Hematopoietic multipotent progenitor cell treated with erythropoietin and hydrocortisone succinate and interleukin-3 and kit ligand, for 15 days (in vitro differentiated cells): ENCODE data around the gene SZRD1.
"Not testable (repeated sequence)": the region's sequence is repeated elsewhere in the genome, so short reads cannot be mapped to it uniquely, and the experiment has no call there.

ENCODE experiments used
- DNase-seq: peaks from one replicate; pipeline ENCODE4 v3.0.0-alpha.2; 2015; ENCODE audit warnings: low spot score

The SZRD1 gene, protein sequence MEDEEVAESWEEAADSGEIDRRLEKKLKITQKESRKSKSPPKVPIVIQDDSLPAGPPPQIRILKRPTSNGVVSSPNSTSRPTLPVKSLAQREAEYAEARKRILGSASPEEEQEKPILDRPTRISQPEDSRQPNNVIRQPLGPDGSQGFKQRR

DNA sequence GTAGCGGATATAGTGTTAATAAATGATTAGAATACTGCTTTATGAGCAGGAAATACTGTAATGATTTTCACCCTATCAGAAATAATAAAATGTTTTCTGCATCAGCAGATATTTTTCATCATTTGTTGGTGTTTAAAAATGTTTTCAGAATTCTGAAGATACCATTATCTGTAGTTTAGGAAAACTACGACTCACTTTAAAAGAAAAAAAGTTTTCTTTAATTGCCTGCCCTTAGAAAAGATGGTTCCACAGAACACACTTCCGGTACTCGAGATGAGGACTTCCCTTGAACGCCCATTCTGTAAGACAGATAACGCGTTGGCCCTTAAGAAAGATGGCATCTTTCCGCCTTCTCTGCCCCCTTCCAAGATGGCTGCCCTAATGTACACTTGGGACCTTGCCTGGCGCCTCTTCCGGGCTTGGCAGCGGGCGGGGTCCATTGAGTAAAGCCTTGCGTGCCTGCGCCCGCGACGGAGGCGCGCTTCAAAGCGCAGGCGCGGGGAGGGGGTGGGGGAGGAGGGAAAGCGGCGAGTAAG is at the start of gene SZRD1:
Gene SZRD1 (plus strand): TSS at position 521 of the 536 bp plus-strand sequence. CDS start 16 bp downstream, outside the sequence.
- DNase-seq = peak; percentile 99

DNA sequence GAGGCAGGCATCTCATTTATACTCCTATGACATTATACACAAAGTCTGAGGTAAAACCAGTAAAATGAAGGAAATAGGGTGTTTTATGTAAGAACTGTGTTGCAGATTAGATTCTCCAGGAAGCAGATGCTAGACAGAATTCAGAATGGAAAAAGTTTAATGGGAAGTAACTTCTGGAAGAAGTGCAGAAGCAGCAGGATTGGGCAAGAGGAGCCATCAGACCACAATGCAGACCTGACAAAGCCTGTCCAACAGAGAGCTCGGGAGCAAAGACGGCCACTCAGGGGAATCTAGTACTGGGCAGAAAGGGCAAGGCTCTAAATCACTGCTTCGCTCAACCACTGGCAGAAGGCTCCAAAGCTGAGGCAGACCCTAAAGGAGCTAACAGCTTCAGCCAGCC is 48.5 kb upstream of the SZRD1 start:
- DNase-seq = no peak

DNA sequence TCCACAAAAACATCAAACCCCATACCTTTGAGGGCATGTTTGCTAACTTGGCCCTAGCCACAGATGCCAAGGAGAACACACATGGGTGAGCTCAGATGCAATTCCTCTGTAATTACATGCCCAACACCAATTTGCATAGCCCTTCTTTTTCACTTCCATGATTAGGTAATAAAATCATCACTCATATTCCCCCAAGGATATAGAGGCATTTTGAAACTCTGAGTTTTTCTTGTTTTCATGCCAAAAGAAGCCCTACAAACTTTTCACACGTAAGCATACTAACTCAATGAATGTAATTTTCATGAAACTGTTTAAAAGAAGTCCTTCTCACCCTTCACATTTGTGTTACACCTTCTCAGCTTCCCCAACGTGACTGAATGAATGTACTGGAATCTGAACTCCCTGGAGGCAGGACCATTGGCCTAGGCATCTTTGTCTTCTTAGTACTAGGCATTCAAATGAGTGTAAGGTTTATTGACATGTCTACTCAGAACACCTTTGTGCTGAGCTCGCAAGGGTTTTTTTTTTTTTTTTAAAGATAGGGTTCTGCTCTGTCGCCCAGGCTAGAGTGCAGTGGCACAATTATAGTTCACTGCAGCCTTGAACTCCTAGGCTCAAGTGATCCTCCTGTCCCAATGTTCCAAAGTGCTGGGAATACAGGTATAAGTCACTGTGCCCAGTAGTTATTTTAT is 45.7 kb upstream of the SZRD1 start:
- no peak for DNase-seq

DNA sequence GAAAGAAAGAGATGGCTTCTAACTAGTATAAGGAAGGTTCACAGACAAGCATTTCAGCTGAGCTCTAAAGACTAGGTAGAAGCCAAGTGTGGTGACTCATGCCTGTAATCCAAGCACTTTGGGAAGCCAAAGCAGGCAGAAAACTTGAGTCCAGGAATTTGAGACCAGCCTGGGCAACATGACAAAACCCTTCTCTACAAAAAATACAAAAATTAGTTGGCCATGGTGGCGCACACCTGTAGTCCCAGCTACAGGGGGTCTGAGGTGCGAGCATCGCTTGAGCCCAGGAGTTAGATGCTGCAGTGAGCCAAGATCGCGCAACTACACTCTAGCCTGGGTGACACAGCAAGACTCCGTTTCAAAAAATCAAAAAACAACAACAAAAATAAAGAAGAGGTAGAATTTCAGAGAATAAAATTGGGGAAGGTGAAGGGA is 42.6 kb upstream of the SZRD1 start:
- no peak for DNase-seq

DNA sequence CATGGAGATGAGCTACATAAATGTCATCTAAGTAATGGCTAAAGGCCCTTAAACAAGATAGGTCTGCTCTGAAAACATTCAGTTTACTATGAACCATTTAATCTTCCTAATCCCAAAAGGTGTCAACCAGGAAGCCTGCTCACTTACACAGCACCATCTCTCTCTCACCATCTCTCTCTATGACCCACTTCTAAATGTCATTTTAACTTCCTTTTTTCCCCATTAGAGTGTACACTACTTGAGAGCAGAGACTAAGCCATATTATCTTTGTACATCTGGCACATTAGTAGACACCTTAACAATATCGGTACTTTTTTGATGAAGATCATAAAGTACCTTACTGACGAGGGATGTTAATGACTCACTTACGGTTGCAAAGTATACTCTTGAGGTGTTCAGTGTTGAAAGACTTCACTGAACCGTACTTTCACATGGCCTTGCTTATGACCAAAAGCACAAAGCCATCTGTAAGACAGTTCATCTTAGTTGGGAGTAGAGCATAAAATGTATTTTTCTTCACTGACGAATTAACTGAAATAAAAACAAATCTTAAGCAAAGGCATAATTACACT is 40.1 kb upstream of the SZRD1 start:
- no peak for DNase-seq

DNA sequence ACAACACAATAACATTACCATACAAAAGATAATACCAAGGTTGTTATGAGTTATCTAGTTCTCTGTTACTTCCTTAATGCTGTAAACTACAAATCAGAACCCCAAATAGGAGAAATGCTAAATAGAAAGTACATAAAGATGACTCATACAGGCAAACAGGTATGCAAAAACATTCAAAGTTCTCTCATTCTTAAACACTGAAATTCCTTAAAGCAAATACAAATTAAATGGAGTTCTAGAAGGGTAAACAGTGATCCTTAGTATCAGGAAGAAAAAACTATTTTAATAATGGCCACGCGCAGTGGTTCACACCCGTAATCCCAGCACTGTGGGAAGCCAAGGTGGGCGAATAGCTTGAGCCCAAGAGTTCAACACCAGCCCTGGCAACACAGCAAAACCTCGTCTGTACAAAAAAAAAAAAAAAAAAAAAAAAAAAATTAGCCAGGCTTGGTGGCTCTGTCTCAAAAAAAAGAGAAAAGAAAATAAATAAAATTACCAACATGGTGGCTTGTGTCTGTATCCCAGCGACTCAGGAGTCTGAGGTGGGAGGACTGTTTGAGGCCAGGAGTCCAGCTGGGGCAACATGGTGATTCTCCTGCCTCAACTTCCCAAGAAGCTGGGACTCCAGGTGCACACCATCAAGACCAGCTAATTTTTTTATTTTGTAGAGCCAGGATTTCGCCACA is 32.2 kb upstream of the SZRD1 start:
- DNase-seq = no peak

DNA sequence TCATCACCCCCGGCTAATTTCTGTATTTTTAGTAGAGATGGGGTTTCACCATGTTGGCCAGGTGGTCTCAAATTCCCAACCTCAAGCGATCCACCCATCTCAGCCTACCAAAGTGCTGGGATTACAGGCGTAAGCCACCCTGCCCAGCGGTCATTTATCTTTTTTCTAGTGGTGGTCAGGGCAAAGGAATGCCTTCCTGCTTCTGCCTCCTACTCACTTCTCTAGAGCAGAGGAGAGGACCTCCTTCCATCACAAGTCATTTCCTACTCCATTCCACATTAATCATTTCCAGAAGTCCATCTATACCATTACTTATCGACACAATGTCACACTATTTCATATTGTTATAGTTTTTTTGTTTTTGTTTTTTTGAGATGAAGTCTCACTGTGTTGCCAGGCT is 28.1 kb upstream of the SZRD1 start:
- no peak for DNase-seq

DNA sequence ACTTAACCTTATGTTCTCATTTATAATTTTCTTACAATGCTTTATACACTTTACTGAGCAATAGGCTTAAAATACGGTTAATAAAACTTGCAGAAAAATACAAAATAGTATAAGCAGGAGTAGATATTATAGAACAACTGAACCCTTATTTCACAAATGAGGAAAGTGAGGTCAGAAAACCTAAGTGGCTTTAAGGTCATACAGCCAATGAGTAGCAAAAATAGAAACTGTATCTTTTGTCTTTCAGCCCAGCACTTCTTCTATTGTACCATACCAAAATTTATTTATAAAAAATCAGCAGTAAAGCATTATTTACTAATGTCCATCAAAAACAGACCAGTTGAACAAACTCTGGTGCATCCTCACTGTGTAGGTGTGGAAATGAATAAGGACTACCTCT is 26.4 kb upstream of the SZRD1 start:
- DNase-seq = no peak

DNA sequence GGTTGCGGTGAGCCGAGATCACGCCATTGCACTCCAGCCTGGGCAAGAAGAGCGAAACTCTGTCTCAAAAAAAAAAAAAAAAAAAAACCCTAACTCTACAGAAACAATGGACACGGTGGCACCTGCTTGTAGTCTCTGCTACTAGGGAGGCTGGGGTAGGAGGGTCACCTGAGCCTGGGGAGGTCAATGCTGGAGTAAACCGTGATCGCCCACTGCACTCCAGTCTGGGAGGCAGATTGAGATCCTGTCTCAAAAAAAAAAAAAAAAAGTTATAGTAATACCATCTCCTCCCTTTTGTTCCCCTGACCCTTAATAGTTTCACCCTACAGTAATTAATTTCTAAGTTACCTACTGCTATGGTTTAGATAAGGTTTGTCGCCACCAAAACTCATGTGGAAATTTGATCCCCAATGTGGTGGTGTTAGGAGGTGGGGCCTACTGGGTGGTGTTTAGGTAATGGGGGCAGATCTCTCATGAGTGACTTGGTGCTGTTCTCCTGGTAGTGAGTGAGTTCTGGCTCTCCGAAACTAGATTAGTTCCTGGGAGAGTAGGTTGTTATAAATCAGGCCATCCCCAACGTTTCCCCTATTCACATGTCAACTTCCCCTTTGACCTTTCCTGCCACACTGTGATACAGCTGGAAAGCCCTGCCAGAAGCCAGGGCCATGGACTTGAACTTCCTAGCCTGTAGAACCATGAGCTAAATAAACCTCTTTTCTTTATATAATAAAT is 24.5 kb upstream of the SZRD1 start:
- DNase-seq = no peak

DNA sequence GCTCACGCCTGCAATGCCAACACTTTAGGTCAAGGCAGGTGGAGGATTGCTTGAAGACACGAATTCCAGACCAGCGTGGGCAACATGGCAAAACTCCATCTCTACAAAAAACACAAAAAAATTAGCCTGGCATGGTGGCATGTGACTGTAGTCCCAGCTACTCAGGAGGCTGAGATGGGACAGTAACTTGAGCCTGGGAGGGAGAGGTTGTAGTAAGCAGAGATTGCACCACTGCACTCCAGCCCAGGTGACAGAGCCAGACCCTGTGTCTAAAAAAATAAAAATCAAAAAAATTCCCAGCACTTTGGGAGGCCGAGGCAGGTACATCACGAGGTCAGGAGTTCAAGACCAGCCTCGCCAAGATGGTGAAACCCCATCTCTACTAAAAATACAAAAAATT is 23.8 kb upstream of the SZRD1 start:
- DNase-seq = not testable (repeated sequence)

DNA sequence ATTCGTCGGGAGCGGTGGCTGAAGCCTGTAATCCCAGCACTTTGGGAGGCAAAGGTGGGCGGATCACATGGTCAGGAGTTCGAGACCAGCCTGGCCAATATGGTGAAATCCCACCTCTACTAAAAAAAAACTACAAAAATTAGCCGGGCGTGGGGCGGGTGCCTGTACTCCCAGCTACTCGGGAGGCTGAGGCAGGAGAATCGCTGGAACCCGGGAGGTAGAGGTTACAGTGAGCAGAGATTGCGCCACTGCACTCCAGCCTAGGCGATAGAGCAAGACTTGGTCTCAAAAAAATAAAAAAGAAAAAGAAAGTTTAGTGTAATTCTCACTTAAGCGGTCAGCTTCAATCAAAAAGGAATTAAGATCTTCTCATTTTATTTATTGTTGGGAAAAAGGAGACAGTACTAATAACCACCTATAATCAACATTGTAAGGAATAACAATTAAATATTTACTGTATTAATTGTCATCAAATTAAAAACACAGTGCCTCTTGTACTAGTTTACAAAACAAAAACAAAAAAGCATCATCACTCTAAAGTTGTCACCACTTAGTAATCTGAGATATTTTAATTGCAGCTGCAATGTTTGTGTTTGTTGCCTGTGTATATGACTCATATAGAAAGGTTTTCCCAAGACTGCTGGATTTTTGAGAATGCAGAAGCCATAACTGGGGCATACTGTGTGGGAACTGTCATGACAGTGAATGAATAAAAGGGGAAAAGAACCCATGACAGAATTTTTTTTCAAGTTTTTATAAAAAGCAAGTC is 18.4 kb upstream of the SZRD1 start:
- no peak for DNase-seq

DNA sequence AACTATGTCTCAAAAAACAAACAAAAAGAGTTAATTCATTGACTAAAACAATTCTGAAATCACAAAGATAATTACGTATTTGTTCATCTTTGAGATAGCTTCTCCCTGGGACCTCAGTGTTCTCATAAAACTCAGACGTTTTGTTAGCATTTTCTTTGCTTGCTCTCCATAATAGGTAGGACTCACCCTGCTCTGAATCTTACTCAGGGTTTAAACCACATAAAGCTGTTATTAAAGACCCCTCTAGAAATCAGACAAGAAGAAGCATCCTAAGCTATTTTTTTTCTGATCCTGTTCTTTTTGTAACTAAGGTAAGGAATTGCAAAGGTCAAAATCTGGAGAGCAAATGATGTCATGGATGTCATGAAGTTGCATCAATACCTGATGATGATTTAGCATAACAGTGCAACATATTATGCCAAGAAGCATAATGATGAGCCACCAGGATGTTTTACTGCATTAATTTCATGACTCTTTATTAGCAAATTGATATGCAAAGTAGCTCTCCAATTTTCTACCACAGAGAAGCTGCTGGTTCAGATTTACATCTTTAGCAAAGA is 17.1 kb upstream of the SZRD1 start:
- DNase-seq = peak; percentile 19

DNA sequence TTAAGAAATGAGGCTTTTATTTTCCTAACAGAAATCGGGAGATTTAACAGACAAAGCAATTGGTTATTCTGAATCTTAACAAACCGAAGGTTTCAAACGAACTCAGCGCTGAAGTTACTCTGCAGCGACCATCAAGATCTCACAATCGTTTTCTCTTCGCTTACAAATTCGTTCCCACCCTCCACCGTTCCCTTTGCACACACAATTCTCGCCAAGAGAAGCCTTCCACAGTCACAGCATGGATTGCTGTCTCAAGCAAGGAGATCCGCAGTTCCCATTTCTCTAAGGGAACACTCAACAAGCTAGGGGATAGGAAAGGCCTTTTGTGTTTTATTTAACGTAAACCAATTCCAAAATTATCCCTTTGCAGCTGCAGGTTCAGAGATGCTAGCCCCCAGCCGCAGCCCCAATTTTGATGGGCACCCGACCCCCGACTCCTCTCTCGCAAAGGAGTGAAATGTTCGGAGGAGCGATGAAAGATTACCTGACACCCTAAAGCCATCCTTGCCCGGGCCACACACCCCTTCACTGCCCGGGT is 15.5 kb upstream of the SZRD1 start:
- peak; percentile 36 for DNase-seq

DNA sequence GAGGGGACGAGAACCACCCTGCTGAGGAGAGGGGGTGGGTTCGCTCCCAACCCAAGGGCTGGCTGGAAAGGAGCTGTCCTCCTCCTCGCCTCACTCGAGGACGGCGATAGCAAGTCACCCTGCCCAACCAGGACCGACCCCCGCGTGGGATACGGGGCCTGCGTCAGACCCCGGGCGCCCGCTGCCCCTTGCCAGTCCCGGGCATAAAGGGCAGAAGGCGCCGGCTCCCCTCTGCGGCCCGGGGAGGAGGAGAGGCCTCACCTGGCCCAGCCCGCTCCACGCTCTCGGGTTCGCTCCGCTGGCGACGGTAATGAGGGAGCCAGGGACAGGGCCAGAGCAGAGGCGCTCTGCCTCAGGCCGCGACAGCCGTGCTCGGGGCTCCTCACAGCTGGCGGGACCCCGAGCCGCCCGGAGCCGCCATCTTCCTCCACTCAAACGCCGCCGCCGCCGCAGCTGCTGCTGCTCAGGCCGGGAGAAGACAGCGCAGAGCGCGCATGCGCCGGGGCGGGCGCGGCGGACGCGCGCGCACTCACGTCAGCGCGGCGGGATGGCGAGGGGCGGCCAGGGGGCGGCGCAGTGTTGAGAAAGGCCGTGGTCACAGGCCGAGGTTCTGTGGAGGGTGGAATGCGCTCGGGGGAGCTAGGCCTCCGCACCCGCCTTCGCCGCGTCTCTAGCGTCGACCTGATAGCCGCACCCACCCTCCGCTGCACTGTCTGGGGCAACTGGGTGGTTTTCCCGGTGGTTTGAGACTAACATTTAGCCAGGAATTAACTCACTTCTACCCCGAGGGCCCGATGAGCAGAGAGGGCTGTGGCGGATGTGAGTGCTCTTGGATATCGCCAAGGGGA is 14.8 kb upstream of the SZRD1 start, which contains the start of gene FBXO42:
Gene FBXO42 (minus strand): TSS at position 487 of the 848 bp plus-strand sequence. CDS start 37,062 bp downstream, outside the sequence.
- peak; percentile 89 for DNase-seq

DNA sequence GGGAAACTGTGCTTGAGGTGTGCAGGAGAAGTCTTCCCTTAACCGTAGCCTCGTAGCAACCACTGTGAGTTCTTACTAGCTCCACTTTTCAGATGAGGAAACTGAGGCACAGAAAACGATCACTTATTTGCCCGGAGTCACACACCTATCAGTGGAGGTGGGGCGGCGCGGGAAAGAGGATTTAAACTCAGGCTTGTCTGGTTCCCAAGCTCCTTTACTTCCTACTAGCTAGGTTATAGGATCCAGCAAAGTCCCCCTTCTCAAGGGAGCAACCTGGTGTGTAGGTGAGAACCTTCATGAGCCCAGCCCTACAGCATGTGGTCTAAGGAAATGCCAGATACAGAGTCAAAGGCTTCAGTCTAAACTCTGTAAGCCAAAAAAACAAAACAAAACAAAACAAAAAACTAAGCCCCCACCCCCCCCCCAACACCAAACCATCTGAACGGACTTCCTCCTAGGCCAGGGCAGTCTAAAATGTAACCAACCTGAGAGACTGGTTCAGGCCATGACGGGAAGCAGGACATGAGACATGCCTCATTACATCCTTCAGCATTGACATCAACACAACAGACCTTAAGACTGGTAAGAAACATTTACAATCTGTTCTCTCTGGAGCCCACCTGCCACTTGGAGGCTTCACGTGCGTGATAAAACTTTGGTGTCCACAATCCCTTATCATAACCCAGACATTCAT is 14.1 kb upstream of the SZRD1 start:
- DNase-seq = no peak

DNA sequence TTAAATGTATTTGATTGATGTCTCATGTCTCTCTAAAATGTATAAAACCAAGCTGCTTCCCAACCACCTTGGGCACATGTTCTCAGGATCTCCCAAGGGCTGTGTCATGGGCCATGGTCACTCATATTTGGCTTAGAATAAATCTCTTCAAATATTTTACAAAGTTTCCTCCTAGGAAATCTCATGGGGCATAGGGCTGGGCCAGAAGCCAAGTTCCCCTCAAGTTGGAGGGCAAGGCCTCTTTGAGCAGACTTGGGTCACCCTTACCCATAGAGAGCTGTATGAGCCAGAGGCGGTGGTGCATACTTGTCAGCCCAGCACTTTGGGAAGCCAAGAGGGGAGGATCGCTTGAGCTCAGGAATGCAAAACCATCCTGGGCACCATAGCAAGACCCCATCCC is 12.4 kb upstream of the SZRD1 start:
- no peak for DNase-seq

DNA sequence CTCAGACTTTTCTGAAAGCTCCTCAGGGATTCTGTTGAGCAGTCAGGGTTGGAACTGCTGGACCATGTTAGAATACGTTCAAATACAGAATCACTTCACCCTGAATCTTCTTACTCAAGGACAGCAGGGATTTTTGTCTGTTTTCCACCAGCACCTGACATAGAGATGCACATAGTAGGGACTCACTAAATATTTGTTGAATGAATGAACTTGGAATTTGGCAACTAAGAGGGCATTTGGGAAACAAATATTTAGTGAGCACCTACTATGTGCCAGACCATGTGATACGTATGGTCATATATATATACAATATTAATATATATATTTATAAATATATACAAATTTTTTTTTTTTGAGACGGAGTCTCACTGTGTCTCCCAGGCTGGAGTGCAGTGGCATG is 10.2 kb upstream of the SZRD1 start:
- no peak for DNase-seq

DNA sequence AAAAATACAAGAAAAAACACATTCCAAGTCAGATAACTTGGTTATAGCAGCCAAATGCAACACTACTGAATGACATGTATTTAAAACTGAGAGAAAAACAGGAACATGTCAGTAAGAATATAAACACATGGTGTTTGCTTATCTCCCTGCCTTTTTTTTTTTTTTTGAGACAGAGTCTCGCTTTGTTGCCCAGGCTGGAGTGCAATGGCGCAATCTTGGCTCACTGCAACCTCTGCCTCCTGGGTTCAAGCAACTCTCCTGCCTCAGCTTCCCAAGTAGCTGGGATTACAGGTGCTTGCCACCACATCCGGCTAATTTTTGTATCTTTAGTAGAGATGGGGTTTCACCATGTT is 1.9 kb upstream of the SZRD1 start:
- DNase-seq = not testable (repeated sequence)
